ENCODE data around the gene STT3B. TPM values are rescaled to one million over a fixed set of nuclear protein-coding genes. Genes with fewer than 3 reads are reported as not detected.

STT3B gene
- total RNA-seq, 1 experiment from 2014 or later: 149 TPM

DNA sequence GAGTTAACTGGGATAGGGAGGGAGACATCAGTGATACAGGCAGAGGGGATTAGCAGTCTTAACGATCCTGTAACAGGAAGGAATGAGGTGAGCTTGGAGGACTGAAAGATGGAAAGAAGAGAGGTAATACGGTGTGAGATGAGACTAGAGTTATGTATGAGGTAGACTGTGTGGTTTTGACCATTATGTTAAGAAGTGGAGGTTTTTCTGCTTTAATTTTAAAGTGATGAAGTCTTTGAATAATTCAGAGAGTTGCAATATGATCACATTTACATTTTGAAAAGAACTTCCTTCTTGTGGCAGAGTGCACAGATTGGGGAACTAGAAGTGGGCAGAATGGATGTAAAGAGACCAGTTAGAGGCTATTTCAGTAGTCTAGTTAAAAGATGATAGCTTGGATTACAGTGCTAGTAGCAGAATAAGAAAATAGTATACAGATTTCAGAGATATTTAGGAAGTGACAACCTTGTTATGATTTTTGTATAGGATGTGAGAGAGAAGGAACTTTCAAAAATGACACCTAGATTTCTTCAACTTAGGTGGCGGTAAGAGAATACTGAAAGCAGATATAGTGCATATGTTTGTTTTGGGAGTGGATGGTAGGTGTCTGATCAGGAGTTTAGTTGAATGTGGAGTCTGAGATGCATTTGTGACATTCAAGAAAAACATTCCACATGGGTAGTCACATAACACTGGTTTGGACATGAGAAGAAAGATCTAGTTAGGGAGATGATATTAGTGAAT lies 40.5 kb downstream of the STT3B start:
- Histone ChIP-seq H3K9me2 (replicated peaks; ENCODE audit: low read length) (no peaks in the 10 kb centered on the region), H3K36me3 (ENCODE audit: low read depth, low read length) (peaks cover 9% of the 10 kb centered on the region; the same call in 1 of the 2 replicates), H2AFZ (ENCODE audit: low read length) (no peak overlapping the region), H4K20me1 (ENCODE audit: low read length) (peaks cover 76% of the 10 kb centered on the region), H3K9me3 (ENCODE audit: low read length) (no peaks in the 10 kb centered on the region), H3K79me2 (ENCODE audit: low read length) (peaks cover 97% of the 10 kb centered on the region), H3K9ac (ENCODE audit: low read length) (no peak overlapping the region), H3K4me2 (ENCODE audit: low read length) (no peak overlapping the region), H3F3A (ENCODE audit: low read length, unreplicated experiment) (peaks cover 4% of the 10 kb centered on the region), H3K27me3 (ENCODE audit: low read length) (no peaks in the 10 kb centered on the region), H3K4me1 (ENCODE audit: insufficient read depth, low read length) (0 out of 2 replicates have a peak, but pooled peaks cover 2% of the 10 kb centered on the region), H3K4me3 (ENCODE audit: low read length) (no peak overlapping the region), H3K27ac (ENCODE audit: low read length) (no peak overlapping the region)
- ATAC-seq: no peak
- CTCF ChIA-PET: no interaction called here
- TF ChIP-seq EZH2 (IDR thresholded peaks at IDR 0.05; ENCODE audit: low read length, unreplicated experiment) (no peak), EZH2phosphoT487 (IDR thresholded peaks at IDR 0.05; ENCODE audit: borderline replicate concordance, low read length) (no peak)
- TF ChIP-seq, protein P1, sequence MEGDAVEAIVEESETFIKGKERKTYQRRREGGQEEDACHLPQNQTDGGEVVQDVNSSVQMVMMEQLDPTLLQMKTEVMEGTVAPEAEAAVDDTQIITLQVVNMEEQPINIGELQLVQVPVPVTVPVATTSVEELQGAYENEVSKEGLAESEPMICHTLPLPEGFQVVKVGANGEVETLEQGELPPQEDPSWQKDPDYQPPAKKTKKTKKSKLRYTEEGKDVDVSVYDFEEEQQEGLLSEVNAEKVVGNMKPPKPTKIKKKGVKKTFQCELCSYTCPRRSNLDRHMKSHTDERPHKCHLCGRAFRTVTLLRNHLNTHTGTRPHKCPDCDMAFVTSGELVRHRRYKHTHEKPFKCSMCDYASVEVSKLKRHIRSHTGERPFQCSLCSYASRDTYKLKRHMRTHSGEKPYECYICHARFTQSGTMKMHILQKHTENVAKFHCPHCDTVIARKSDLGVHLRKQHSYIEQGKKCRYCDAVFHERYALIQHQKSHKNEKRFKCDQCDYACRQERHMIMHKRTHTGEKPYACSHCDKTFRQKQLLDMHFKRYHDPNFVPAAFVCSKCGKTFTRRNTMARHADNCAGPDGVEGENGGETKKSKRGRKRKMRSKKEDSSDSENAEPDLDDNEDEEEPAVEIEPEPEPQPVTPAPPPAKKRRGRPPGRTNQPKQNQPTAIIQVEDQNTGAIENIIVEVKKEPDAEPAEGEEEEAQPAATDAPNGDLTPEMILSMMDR (conservative IDR thresholded peaks at IDR 0.05; ENCODE audit: low read depth, low read length): no peak
- BruUV-seq (replicated peaks): no TSS peak
- POLR2A ChIA-PET (ENCODE audit: unreplicated experiment): interaction anchor here (0.7 kb wide), 1 partner anchor 27 kb away, joined by 5 read pairs; no protein-coding TSS in a partner anchor
- intact Hi-C loops (cut with micrococcal nuclease): no loop called here
- DNase-seq: no peak

DNA sequence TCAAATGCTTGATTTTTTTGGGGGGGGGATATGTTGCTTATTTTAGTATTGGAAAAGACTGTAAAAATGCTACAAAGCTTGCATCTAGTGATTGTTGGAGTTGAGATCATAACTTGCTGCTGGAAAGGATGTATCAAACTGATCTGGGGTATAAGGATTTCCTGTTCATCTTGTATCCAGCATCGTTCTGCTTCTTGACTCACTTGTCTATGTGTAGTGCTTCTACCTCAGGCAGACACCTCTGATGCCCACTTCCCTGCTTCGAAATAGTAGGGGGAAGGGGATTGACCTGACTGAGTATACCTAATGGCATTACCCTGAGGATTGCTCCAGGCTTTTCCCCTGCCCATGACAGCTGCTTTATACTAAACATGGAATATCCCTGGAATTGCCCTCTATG lies 42.7 kb downstream of the STT3B start:
- no peak for ATAC-seq
- H3K27me3 ChIP-seq (ENCODE audit: low read length): no peaks in the 10 kb centered on the region
- no peaks in the 10 kb centered on the region for H3K9me2 ChIP-seq (replicated peaks; ENCODE audit: low read length)
- no peak overlapping the region for H2AFZ ChIP-seq (ENCODE audit: low read length)
- H3K79me2 ChIP-seq (ENCODE audit: low read length): peaks cover 97% of the 10 kb centered on the region
- intact Hi-C loops (cut with micrococcal nuclease): loop anchor here (2.0 kb wide), 1 partner anchor 15 kb away; no protein-coding TSS in a partner anchor
- H3K4me1 ChIP-seq (ENCODE audit: insufficient read depth, low read length): 0 out of 2 replicates have a peak, but pooled peaks cover 2% of the 10 kb centered on the region
- no peak for DNase-seq
- peaks cover 65% of the 10 kb centered on the region for H4K20me1 ChIP-seq (ENCODE audit: low read length)
- H3K36me3 ChIP-seq (ENCODE audit: low read depth, low read length): peaks cover 19% of the 10 kb centered on the region
- peaks cover 4% of the 10 kb centered on the region for H3F3A ChIP-seq (ENCODE audit: low read length, unreplicated experiment)
- BruUV-seq (replicated peaks): no TSS peak
- H3K27ac ChIP-seq (ENCODE audit: low read length): no peak overlapping the region
- ChIA-PET CTCF (no interaction called here), POLR2A (ENCODE audit: unreplicated experiment) (no interaction called here)
- no peak overlapping the region for H3K4me3 ChIP-seq (ENCODE audit: low read length)
- no peaks in the 10 kb centered on the region for H3K9me3 ChIP-seq (ENCODE audit: low read length)
- no peak overlapping the region for H3K9ac ChIP-seq (ENCODE audit: low read length)
- TF ChIP-seq EZH2phosphoT487 (IDR thresholded peaks at IDR 0.05; ENCODE audit: borderline replicate concordance, low read length): no peak
- TF ChIP-seq, protein P1 (conservative IDR thresholded peaks at IDR 0.05; ENCODE audit: low read depth, low read length): no peak
- no peak for TF ChIP-seq EZH2 (IDR thresholded peaks at IDR 0.05; ENCODE audit: low read length, unreplicated experiment)
- H3K4me2 ChIP-seq (ENCODE audit: low read length): no peak overlapping the region

DNA sequence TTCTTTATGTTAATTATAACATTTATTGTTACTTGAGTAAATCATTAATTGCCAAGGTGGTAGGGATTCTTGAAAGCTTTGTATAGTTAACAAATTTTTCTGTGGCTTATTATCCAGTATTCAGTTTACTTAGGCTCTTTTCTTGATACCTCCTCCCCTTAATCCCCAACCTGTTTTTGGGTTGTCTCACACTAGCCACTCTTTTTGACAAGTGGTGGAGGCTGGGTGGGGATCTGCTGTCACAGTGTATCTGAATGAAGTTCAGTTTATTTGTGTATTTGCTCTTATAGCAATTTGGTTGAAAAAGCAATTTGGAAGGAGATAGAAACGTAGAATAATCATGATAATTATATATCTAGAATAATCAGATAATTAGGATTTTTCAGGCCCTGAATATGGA lies 43.8 kb downstream of the STT3B start:
- Histone ChIP-seq H3K9me3 (ENCODE audit: low read length) (no peaks in the 10 kb centered on the region), H3K4me2 (ENCODE audit: low read length) (no peak overlapping the region), H3K4me3 (ENCODE audit: low read length) (no peak overlapping the region), H4K20me1 (ENCODE audit: low read length) (peaks cover 54% of the 10 kb centered on the region), H3K9me2 (replicated peaks; ENCODE audit: low read length) (no peaks in the 10 kb centered on the region), H2AFZ (ENCODE audit: low read length) (no peak overlapping the region), H3K4me1 (ENCODE audit: insufficient read depth, low read length) (0 out of 2 replicates have a peak, but pooled peaks cover 2% of the 10 kb centered on the region), H3K79me2 (ENCODE audit: low read length) (peaks cover 88% of the 10 kb centered on the region), H3K27ac (ENCODE audit: low read length) (no peak overlapping the region), H3F3A (ENCODE audit: low read length, unreplicated experiment) (peaks cover 4% of the 10 kb centered on the region), H3K27me3 (ENCODE audit: low read length) (no peaks in the 10 kb centered on the region), H3K36me3 (ENCODE audit: low read depth, low read length) (peaks cover 20% of the 10 kb centered on the region), H3K9ac (ENCODE audit: low read length) (no peak overlapping the region)
- ChIA-PET CTCF (no interaction called here), POLR2A (ENCODE audit: unreplicated experiment) (no interaction called here)
- intact Hi-C loops (cut with micrococcal nuclease): no loop called here
- no peak for DNase-seq
- no peak for TF ChIP-seq EZH2 (IDR thresholded peaks at IDR 0.05; ENCODE audit: low read length, unreplicated experiment)
- TF ChIP-seq, protein P1 (conservative IDR thresholded peaks at IDR 0.05; ENCODE audit: low read depth, low read length): no peak
- TF ChIP-seq EZH2phosphoT487 (IDR thresholded peaks at IDR 0.05; ENCODE audit: borderline replicate concordance, low read length): no peak
- no TSS peak for BruUV-seq (replicated peaks)
- ATAC-seq: no peak
